Fibroblast of lung (primary cell): ENCODE measurements around the gene MYOCD. TPM values are rescaled to one million over a fixed set of nuclear protein-coding genes. Genes with fewer than 3 reads are reported as not detected.

Source experiments
- DNase-seq, 2 donors: peaks; one replicate each; pipeline versions ENCODE4 v3.0.0 to v3.0.0-alpha.2; 2010; ENCODE audit warnings: low read depth in 2 of 2
- H2AFZ ChIP-seq: 2 replicates; pipeline ENCODE4 v1.5.1; 2012; ENCODE audit warnings: low read length, control low read depth, inconsistent platforms
- H3K27ac ChIP-seq: 2 replicates; pipeline ENCODE4 v1.5.1; 2011; ENCODE audit warnings: low read length, control low read depth; ENCODE audit not compliant: insufficient read depth
- H3K27me3 ChIP-seq: 2 replicates; pipeline ENCODE4 v1.5.1; 2011; ENCODE audit warnings: mild to moderate bottlenecking, low read length; ENCODE audit not compliant: control insufficient read depth, insufficient read depth
- H3K36me3 ChIP-seq: 2 replicates; pipeline ENCODE4 v1.5.1; 2011; ENCODE audit warnings: low read length; ENCODE audit not compliant: control insufficient read depth, insufficient read depth
- H3K4me1 ChIP-seq: 2 replicates; pipeline ENCODE4 v1.5.1; 2011; ENCODE audit warnings: low read length; ENCODE audit not compliant: control insufficient read depth, insufficient read depth; ENCODE audit errors: extremely low read depth
- H3K4me2 ChIP-seq: 2 replicates; pipeline ENCODE4 v1.5.1; 2011; ENCODE audit warnings: low read length, control low read depth; ENCODE audit not compliant: insufficient read depth; ENCODE audit errors: extremely low read depth
- H3K4me3 ChIP-seq, 4 experiments: fragments of 200-600 bp in 1 of 4; sonication (generic) in 1 of 4; replicated peaks in 1 of 4; 2 replicates each; pipeline ENCODE4 v1.5.1; 2011 to 2016; ENCODE audit warnings: low read length in 4 of 4, low read depth in 3 of 4, mild to moderate bottlenecking in 3 of 4, control low read depth in 2 of 4, inconsistent platforms in 1 of 4, mixed read lengths in 1 of 4; ENCODE audit not compliant: insufficient read depth in 1 of 4; ENCODE audit errors: control extremely low read depth in 1 of 4
- H3K79me2 ChIP-seq: 2 replicates; pipeline ENCODE4 v1.5.1; 2012; ENCODE audit warnings: mild to moderate bottlenecking, low read length, inconsistent platforms; ENCODE audit not compliant: control insufficient read depth, insufficient read depth
- H3K9ac ChIP-seq: 2 replicates; pipeline ENCODE4 v1.5.1; 2011; ENCODE audit warnings: mild to moderate bottlenecking, low read length, control low read depth; ENCODE audit not compliant: insufficient read depth
- H3K9me3 ChIP-seq: 2 replicates; pipeline ENCODE4 v1.5.1; 2012; ENCODE audit warnings: low read depth, low read length; ENCODE audit not compliant: control insufficient read depth, insufficient read depth
- H4K20me1 ChIP-seq: 2 replicates; pipeline ENCODE4 v1.5.1; 2011; ENCODE audit warnings: low read length; ENCODE audit not compliant: control insufficient read depth, insufficient read depth; ENCODE audit errors: extremely low read depth
- CTCF ChIP-seq, 2 donors: IDR thresholded peaks in 1 of 2; conservative IDR thresholded peaks in 1 of 2; 1 replicate in 1 of 2; 2 replicates in 1 of 2; pipeline ENCODE4 v1.5.1; 2011 to 2012; ENCODE audit warnings: low read length in 2 of 2, control low read depth in 1 of 2, inconsistent platforms in 1 of 2, low read depth in 1 of 2, mild to moderate bottlenecking in 1 of 2
- EZH2 ChIP-seq: IDR thresholded peaks from 2 replicates; pipeline ENCODE4 v1.5.1; 2012; ENCODE audit warnings: low read length, control low read depth, mild to moderate bottlenecking; ENCODE audit errors: missing control alignments
- polyA plus RNA-seq, 2 donors: library from polyadenylated mRNA; depleted of rRNA in 1 of 2; stranded (reverse) in 1 of 2; unstranded in 1 of 2; fragments of >200 nt; gene quantifications; 2 replicates each; pipeline ENCODE4 v1.2.1, GENCODE V29; 2011 to 2012; ENCODE audit warnings: missing spikeins in 1 of 2
- total RNA-seq: library from RNA; depleted of rRNA; stranded (reverse); fragments of >200 nt; gene quantifications from 2 replicates; pipeline ENCODE4 v1.2.1, GENCODE V29; 2014

MYOCD gene
- total and polyA plus RNA-seq, 2 donors (not counting 1 experiment from before 2014, with no cell fraction given) = 0.17 to 0.99 TPM

- TF ChIP-seq EZH2 = no peak
- TF ChIP-seq CTCF (conservative IDR thresholded peaks at IDR 0.05 in 1 of 2, IDR thresholded peaks at IDR 0.05 in 1 of 2; ENCODE audit: low read depth in 1 of 2, low read length in 2 of 2) = no peak
- Histone ChIP-seq H3K36me3 (no peaks in the 10 kb centered on the region), H3K79me2 (no peaks in the 10 kb centered on the region), H3K4me1 (no peaks in the 10 kb centered on the region), H4K20me1 (no peaks in the 10 kb centered on the region), H3K4me2 (no peak overlapping the region), H3K27ac (no peak overlapping the region), H3K27me3 (no peaks in the 10 kb centered on the region), H2AFZ (no peak overlapping the region), H3K9me3 (no peaks in the 10 kb centered on the region), H3K4me3 (no peak overlapping the region), H3K9ac (no peak overlapping the region)
- DNase-seq = peak; percentile 20 to 26
Observed at GRCh38 chr17:12756786-12757185, 91.1 kb downstream of the MYOCD start.

GRCh38 chr17:12759090-12759489 lies 93.4 kb downstream of the MYOCD start:
- no peak overlapping the region for H3K27ac ChIP-seq
- H3K9me3 ChIP-seq = no peaks in the 10 kb centered on the region
- H3K79me2 ChIP-seq = no peaks in the 10 kb centered on the region
- TF ChIP-seq EZH2 (no peak), CTCF (conservative IDR thresholded peaks at IDR 0.05 in 1 of 2, IDR thresholded peaks at IDR 0.05 in 1 of 2; ENCODE audit: low read depth in 1 of 2, low read length in 2 of 2) (no peak)
- H3K4me2 ChIP-seq = no peak overlapping the region
- H2AFZ ChIP-seq = no peak overlapping the region
- H4K20me1 ChIP-seq = no peaks in the 10 kb centered on the region
- H3K27me3 ChIP-seq = no peaks in the 10 kb centered on the region
- peak in 1 of 2 donors; percentile 8 for DNase-seq
- no peak overlapping the region for H3K4me3 ChIP-seq
- no peak overlapping the region for H3K9ac ChIP-seq
- H3K4me1 ChIP-seq = no peaks in the 10 kb centered on the region
- H3K36me3 ChIP-seq = no peaks in the 10 kb centered on the region

GRCh38 chr17:12765548-12765947 lies 99.9 kb downstream of the MYOCD start:
- Histone ChIP-seq H3K9me3 (no peaks in the 10 kb centered on the region), H3K9ac (no peak overlapping the region), H3K27me3 (no peaks in the 10 kb centered on the region), H3K79me2 (no peaks in the 10 kb centered on the region), H3K4me1 (no peaks in the 10 kb centered on the region), H3K36me3 (no peaks in the 10 kb centered on the region), H3K27ac (no peak overlapping the region), H2AFZ (no peak overlapping the region), H3K4me2 (peak overlapping the region; percentile 4), H4K20me1 (no peaks in the 10 kb centered on the region), H3K4me3 (no peak overlapping the region)
- DNase-seq = peak; percentile 83 to 93
- TF ChIP-seq CTCF (conservative IDR thresholded peaks at IDR 0.05 in 1 of 2, IDR thresholded peaks at IDR 0.05 in 1 of 2; ENCODE audit: low read depth in 1 of 2, low read length in 2 of 2) (no peak), EZH2 (no peak)
